Kidney (tissue), 14 donors: ENCODE results near the gene EMILIN3. TPM values are rescaled to one million over a fixed set of nuclear protein-coding genes. Genes with fewer than 3 reads are reported as not detected.

ENCODE experiments used
- DNase-seq, 5 donors: peaks; one replicate each; pipeline ENCODE4 v3.0.0-alpha.2; 2013 to 2020
- FAIRE-seq: peaks from 2 replicates; lab custom pipeline; 2012; peaks lifted over from hg19 to GRCh38; lab: Jason Lieb, UNC
- H3K27ac ChIP-seq, 2 donors: one replicate each; pipeline ENCODE4 v1.7.0; 2013; ENCODE audit warnings: low read depth in 2 of 2, low read length in 2 of 2, inconsistent platforms in 1 of 2
- H3K27me3 ChIP-seq: one replicate; pipeline ENCODE4 v1.7.1; 2013; ENCODE audit warnings: low read length, inconsistent platforms; ENCODE audit not compliant: control insufficient read depth, insufficient read depth
- H3K36me3 ChIP-seq, 3 donors: one replicate each; pipeline versions ENCODE4 v1.7.0 to v1.7.1; 2013; ENCODE audit warnings: low read length in 3 of 3, control low read depth in 1 of 3, inconsistent platforms in 1 of 3; ENCODE audit not compliant: insufficient read depth in 3 of 3, control insufficient read depth in 2 of 3
- H3K4me1 ChIP-seq, 3 donors: one replicate each; pipeline versions ENCODE4 v1.7.0 to v1.7.1; 2013; ENCODE audit warnings: low read length in 3 of 3, inconsistent platforms in 1 of 3, low read depth in 1 of 3; ENCODE audit not compliant: control insufficient read depth in 2 of 3, insufficient read depth in 2 of 3
- H3K4me3 ChIP-seq, 3 donors: one replicate each; pipeline versions ENCODE4 v1.7.0 to v1.8.1; 2013; ENCODE audit warnings: low read length in 3 of 3, control low read depth in 1 of 3, inconsistent platforms in 1 of 3
- H3K9ac ChIP-seq, 3 donors: one replicate each; pipeline versions ENCODE4 v1.7.0 to v1.7.1; 2013; ENCODE audit warnings: low read length in 3 of 3, control low read depth in 1 of 3, inconsistent platforms in 1 of 3
- H3K9me3 ChIP-seq, 3 donors: one replicate each; pipeline versions ENCODE4 v1.7.0 to v1.7.1; 2013; ENCODE audit warnings: low read length in 3 of 3, control low read depth in 1 of 3, inconsistent platforms in 1 of 3; ENCODE audit not compliant: control insufficient read depth in 2 of 3, insufficient read depth in 1 of 3
- CTCF ChIP-seq: IDR thresholded peaks from 3 replicates; pipeline ENCODE4 v1.5.1; 2012; ENCODE audit warnings: mild to moderate bottlenecking, moderate library complexity, borderline replicate concordance; ENCODE audit not compliant: insufficient read depth; ENCODE audit errors: extremely low read depth
- intact Hi-C: fragments of 100-400 bp; cut with DNase I; formaldehyde crosslinking; loops from one replicate; pipeline ENCODE4 v1.11.1; 2022
- polyA plus RNA-seq: library from polyadenylated mRNA; stranded (reverse); fragments of 350-450 nt; fragmentation: Illumina TruSeq; extraction: RNeasy Lipid Tissue Mini Kit (QIAGEN cat#74804); gene quantifications from one replicate; pipeline ENCODE4 v1.2.3, GENCODE V29; 2014; ENCODE audit warnings: low read depth, low replicate concordance; ENCODE audit not compliant: insufficient read depth
- total RNA-seq: library from RNA; stranded (reverse); fragmentation: NEBNext Ultra II Directional; extraction: Animal tissue kit (Norgen Biotek cat#: 25700); gene quantifications from one replicate; pipeline ENCODE4 v1.2.1, GENCODE V29; 2021
- donor health status: control.
- donor health status: control.
- donor health status: control.
- donor health status: control.
- donor health status: control.
- donor health status: DM: yes; HTN: yes; CAD: no.
- donor health status: Normal renal cell carcinoma (clear cell type).

Gene EMILIN3
- total and polyA plus RNA-seq, 2 donors from 2014 or later: 0.32 to 0.50 TPM

DNA sequence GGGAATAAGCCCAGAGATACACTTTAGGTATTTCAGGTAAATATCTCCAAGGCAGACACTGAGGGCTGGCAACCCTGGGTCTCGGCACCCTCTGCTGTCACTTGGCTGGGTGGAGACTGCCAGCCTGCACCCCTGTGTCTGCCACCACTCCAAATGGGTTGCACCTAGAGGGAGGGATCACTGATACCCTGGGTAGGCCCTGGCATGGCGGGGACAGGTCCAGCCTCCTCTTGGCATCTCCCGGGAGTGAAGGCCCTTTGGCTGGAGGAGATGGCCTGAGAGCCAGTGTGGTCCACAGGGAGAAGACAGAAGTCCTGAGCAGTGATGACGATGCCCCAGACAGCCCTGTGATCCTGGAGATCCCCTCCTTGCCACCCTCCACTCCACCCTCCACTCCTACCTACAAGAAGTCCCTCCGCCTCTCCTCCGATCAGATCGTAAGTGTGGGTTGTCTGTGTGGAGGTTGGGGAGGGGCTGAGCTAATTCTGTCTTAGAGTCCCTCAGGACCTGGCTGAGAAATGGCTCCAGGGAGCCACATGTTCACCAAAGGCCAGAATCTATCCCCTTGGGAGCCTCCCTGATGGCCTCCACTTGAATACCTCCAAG, 10.9 kb downstream of the EMILIN3 start:
- no peak for FAIRE-seq
- no peaks in the 10 kb centered on the region for H3K9me3 ChIP-seq
- no peak for TF ChIP-seq CTCF

GRCh38 chr20:41355192-41355591, 11.4 kb downstream of the EMILIN3 start:
- Histone ChIP-seq H3K27ac (no peak overlapping the region), H3K4me3 (no peak overlapping the region), H3K9me3 (no peaks in the 10 kb centered on the region), H3K27me3 (no peaks in the 10 kb centered on the region), H3K9ac (no peak overlapping the region), H3K36me3 (peaks cover 0 to 34% (median 16%) of the 10 kb centered on the region in 3 donors), H3K4me1 (no peaks in the 10 kb centered on the region)
- intact Hi-C loops: no loop called here
- FAIRE-seq (no peak), DNase-seq (peak in 1 of 5 donors; percentile 12)
- no peak for TF ChIP-seq CTCF

More for the DNA sequence above, 10.9 kb downstream of the EMILIN3 start:
- H3K9ac ChIP-seq: no peak overlapping the region
- intact Hi-C loops: no loop called here
- H3K4me1 ChIP-seq: no peaks in the 10 kb centered on the region
- H3K36me3 ChIP-seq: peaks cover 0 to 34% (median 13%) of the 10 kb centered on the region in 3 donors
- no peaks in the 10 kb centered on the region for H3K27me3 ChIP-seq
- H3K4me3 ChIP-seq: no peak overlapping the region
- H3K27ac ChIP-seq: no peak overlapping the region
- peak in 1 of 5 donors; percentile 58 for DNase-seq

DNA sequence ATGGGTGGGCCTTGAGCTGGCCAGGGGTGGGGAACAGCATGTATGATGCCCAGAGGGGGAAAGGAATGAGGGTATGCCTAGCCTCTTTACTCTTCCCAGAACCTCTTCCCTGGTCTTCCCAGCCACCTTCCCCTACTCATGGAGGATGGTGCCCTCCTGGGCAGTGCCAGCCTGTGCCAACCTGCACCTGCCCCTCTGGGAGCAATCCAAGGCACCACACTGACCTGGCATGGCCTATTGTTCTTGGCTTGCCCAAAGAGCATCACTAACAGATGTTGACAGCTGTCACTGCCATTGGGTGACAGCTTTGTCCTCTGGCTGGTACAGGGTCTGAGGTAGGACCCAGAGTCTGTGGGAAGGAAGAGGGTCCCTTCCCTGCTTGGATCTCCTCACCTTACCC, 13.1 kb downstream of the EMILIN3 start:
- Histone ChIP-seq H3K27me3 (no peaks in the 10 kb centered on the region), H3K4me3 (no peak overlapping the region), H3K27ac (no peak overlapping the region), H3K36me3 (peaks cover 0 to 49% (median 23%) of the 10 kb centered on the region in 3 donors), H3K9ac (no peak overlapping the region), H3K9me3 (no peaks in the 10 kb centered on the region), H3K4me1 (no peaks in the 10 kb centered on the region)
- FAIRE-seq (no peak), DNase-seq (no peak)
- intact Hi-C loops: no loop called here
- no peak for TF ChIP-seq CTCF
